Measurements from ENCODE around the gene UBE2V1.

- TF ChIP-seq, protein P1, sequence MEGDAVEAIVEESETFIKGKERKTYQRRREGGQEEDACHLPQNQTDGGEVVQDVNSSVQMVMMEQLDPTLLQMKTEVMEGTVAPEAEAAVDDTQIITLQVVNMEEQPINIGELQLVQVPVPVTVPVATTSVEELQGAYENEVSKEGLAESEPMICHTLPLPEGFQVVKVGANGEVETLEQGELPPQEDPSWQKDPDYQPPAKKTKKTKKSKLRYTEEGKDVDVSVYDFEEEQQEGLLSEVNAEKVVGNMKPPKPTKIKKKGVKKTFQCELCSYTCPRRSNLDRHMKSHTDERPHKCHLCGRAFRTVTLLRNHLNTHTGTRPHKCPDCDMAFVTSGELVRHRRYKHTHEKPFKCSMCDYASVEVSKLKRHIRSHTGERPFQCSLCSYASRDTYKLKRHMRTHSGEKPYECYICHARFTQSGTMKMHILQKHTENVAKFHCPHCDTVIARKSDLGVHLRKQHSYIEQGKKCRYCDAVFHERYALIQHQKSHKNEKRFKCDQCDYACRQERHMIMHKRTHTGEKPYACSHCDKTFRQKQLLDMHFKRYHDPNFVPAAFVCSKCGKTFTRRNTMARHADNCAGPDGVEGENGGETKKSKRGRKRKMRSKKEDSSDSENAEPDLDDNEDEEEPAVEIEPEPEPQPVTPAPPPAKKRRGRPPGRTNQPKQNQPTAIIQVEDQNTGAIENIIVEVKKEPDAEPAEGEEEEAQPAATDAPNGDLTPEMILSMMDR (conservative IDR thresholded peaks at IDR 0.05; ENCODE audit: low read length), result no peak
- TF ChIP-seq EZH2phosphoT487 (IDR thresholded peaks at IDR 0.05; ENCODE audit: borderline replicate concordance), result no peak
Measured at GRCh38 chr20:50124496-50124895, 11.5 kb upstream of the UBE2V1 start.
